Testis (tissue), 2 donors: ENCODE measurements around the gene PDE4B.

Experiments used
- CTCF ChIP-seq, 3 experiments: fragments of 450-650 bp in 2 of 3; fragments of 200-600 bp in 1 of 3; sonication (generic) in 1 of 3; IDR thresholded peaks; one replicate each; pipeline ENCODE4 v1.5.1; 2016 to 2019; ENCODE audit warnings: antibody characterized with exemption in 3 of 3, mild to moderate bottlenecking in 2 of 3, moderate library complexity in 1 of 3
- POLR2A ChIP-seq: fragments of 450-650 bp; IDR thresholded peaks from one replicate; pipeline ENCODE4 v1.6.1; 2017; ENCODE audit warnings: antibody characterized with exemption, mild to moderate bottlenecking, moderate library complexity

- TF ChIP-seq CTCF (IDR thresholded peaks at IDR 0.05) (no peak), POLR2A (no peak)
Observed at GRCh38 chr1:66283622-66284041, 490.9 kb downstream of the PDE4B start.
